ENCODE results near the gene GFAP.
"Not testable (repeated sequence)": the region's sequence is repeated elsewhere in the genome, so short reads cannot be mapped to it uniquely, and the experiment has no call there.

The GFAP gene

GRCh38 chr17:44915321-44915726 lies at the start of gene GFAP:
TSS of gene GFAP (minus strand) at chr17:44915500. CDS start at chr17:44915486, 14 bp downstream.
- no peak for DNase-seq (ENCODE audit: low read depth in 2 of 2)

GRCh38 chr17:44961921-44962350 lies 46.6 kb upstream of the GFAP start:
- DNase-seq (ENCODE audit: low read depth in 2 of 2): no peak

- no peak for DNase-seq (ENCODE audit: low read depth in 2 of 2)
These were observed 45.4 kb upstream of the GFAP start for GRCh38 chr17:44960691-44961090.

DNA sequence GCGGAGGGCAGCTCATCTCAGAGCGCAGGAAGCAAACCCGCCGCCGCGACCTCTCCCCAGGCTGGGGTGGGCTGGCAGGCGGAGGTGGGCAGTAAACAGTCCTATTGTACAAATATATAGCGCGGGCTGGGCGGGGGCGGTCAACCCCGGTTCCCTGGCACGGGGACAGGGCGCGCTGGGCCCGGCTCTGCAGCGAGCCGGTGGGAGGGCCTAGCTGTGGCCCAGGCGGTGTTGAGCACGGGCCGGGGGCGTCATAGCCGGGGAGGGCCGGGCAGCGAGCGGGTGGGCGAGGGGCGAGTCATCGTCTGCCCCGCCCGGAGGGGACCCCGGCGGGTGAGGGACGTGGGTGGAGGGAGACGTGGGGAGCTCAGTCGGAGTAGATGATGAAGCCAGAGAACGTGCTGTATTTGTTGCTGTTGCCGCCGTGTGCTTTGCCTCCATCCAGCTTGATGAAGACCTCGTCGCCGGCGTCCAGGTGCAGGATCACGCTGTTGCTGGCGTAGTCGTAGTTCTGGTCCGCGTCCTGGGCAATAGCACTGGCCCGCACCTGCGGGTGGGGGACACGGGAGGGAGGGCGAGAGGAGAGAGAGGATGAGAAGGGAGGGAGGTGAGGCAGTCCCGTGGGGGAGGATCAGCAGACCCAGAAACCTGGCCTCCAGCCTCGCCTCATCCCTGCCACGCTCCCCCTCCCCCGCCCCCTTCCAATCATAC lies 44.7 kb upstream of the GFAP start:
- DNase-seq (ENCODE audit: low read depth in 2 of 2): no peak

DNA sequence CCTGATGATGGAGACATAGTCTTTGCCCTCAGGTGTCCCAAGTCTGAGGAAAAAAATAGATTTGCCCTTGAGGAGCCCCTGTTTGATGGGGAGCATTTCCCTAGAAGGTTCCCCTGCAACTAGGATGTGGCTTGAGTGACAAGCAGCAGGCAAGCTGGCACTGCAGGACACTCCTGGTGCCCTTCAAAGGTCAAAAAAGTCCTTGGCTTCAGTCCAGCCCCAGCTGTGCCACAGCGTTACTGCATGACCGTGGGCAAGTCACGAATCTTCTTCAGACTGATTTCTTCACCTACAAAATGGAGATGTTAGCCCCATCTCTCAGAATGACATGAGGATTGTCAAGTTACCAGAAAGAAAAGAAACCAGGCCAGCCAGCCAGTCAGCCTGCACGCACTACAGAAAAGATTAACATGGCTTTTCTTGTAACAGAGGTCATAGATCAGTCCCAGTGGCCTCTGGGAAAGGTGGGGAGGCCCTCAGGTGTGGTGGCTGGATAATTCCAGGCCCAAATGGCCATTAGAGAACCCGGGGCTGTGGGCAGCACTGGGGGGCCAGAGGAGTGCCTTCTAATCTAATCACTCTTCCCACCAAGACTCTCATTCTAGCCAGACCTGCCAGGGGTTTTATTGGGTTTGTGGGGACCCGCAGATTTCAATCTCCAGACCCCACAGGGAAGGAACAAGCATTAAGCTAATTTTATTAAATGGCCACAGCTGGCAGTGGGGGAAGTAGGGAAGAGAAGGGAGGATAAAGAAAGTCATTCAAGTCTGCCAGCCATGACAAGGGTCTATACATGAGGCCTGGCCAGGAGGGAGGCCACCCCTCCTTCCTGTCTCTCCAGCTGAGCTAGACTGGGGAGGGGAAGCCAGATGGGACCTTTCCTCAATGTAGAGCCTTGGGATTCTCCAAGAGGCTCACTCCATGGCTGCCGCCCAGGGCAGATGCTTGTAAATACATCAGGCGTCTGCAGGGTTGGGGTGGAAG lies 42.0 kb upstream of the GFAP start:
- DNase-seq (ENCODE audit: low read depth in 2 of 2): no peak

- no peak for DNase-seq (ENCODE audit: low read depth in 2 of 2)
These were observed 40.5 kb upstream of the GFAP start for GRCh38 chr17:44955674-44956425.

DNA sequence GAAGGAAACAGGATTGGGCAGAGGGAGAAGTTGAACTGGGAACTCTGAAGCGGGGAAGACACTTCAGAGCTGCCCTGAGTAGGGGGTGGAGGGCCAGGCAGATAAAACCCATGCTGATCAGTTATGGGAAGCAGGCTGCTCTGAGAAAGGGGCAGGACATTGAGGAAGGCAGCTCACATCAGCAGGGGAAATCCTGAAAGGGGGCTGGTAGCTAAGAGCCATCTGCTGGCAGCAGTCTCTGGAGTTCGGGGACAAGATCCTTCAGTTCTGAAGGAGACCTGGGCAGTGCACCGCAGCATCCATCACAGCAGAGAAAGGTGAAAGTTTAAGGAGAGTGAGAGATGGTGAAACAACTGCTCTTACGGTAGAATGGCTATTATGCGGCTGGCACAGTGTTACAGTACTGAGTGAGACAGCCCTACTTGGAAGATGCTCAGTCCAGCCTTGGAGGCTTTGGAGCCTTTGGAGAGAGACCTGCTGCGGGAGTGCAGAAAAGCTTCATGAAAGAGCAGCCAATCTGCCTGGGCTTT lies 37.7 kb upstream of the GFAP start:
- no peak for DNase-seq (ENCODE audit: low read depth in 2 of 2)

GRCh38 chr17:44948315-44948795 lies 33.1 kb upstream of the GFAP start:
- DNase-seq (ENCODE audit: low read depth in 2 of 2): no peak

DNA sequence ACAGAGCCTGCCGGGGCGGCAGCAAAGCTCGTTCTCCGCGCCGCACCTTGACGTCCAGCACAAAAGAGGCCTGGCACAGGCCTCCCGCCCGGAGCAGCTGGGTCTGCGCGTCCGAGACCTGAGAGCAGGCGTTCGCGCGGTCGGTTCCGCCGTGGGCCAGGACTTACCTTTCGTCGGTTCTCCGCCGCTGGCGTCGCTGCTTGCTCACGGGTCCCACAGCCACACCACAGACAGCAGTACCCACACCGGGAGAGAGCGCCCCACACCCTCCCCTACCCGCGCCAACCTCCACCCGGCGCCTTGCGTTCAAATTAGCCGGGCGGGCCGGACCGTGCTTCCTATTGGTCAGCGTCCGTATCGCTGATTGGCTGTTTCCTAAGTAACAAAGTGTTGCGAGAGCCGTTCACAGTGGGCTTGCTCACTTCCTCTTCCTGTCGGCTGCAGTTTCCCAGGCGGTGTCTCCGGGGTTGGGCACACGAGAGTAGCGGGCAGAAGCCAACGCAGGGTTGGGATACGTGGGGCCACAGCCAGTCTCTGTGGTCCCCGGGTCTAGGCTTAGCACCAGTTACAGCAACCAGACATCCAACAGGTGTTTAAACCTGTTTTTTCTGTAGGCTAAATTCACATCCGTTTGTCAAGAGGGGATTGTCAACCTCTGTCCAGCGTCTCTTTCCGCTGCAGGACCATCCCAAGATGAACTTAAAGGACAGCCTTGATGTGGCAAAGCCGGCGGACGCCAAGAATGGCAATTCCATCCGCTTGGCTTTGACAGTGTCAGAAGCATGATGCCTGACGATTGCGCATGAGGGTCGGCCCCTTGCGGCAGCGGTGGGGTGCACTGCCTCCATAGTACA lies 32.4 kb upstream of the GFAP start, which contains the start of gene KIF18B:
Gene KIF18B, minus strand, starts transcription at position 313 of the 854 bp plus-strand sequence. CDS start 11,429 bp downstream, outside the sequence.
- DNase-seq (ENCODE audit: low read depth in 2 of 2): peak; percentile 67 to 70

DNA sequence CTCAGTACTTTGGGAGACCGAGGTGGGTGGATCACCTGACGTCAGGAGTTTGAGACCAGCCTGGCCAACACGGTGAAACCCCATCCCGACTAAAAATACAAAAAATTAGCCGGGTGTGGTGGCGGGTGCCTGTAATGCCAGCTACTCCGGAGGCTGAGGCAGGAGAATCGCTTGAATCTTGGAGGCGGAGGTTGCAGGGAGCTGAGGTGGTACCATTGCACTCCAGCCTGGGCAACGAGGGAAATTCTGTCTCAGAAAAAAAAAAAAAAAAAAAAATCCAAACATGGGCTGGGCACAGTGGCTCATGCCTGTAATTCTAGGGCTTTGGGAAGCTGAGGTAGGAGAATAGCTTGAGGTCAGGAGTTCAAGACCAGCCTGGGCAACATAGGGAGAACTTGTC lies 30.4 kb upstream of the GFAP start:
- not testable (repeated sequence) for DNase-seq (ENCODE audit: low read depth in 2 of 2)

DNA sequence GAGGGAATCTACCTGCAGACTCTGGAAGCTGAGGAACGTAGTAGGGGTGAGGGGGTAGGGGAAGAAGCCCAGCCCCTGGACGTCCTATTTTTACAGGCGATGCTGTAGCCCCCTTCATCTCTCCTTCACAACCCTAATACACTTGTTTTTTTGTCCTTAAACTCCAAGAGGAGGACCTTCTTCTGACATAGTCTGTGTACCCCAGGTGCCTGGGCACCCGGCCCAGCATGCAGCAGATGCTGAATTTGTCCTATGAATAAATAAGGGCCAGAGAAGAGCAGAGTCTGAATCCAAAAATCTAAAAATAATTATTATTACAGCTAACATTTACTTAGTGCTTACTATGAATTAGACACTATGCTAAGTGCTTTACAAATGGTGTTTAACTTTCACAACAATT lies 27.2 kb upstream of the GFAP start:
- no peak for DNase-seq (ENCODE audit: low read depth in 2 of 2)

GRCh38 chr17:44941712-44942331 lies 26.5 kb upstream of the GFAP start:
- no peak for DNase-seq (ENCODE audit: low read depth in 2 of 2)

- no peak for DNase-seq (ENCODE audit: low read depth in 2 of 2)
These were observed 25.5 kb upstream of the GFAP start for GRCh38 chr17:44940768-44941167.

- no peak for DNase-seq (ENCODE audit: low read depth in 2 of 2)
These were observed 25.0 kb upstream of the GFAP start for GRCh38 chr17:44940317-44940716.

DNA sequence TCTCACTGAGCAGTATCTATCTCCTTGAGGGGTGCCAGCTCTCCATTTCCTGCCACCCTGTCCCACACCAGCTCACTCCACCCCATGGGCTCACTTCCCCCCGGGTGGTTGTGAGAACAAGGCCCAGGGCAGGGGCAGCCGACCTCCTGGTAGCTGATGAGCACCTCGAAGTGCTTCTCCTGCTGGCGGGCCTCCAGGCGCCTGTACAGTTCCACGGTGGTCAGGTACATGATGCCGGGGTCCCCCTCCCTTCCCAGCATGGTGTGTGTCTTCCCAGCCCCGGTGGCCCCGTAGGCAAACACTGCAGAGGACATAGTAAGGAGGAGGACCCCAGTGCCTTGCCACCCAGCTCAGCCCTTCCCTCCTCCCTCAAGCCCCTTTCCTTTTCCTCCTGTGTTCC lies 19.8 kb upstream of the GFAP start:
- no peak for DNase-seq (ENCODE audit: low read depth in 2 of 2)

DNA sequence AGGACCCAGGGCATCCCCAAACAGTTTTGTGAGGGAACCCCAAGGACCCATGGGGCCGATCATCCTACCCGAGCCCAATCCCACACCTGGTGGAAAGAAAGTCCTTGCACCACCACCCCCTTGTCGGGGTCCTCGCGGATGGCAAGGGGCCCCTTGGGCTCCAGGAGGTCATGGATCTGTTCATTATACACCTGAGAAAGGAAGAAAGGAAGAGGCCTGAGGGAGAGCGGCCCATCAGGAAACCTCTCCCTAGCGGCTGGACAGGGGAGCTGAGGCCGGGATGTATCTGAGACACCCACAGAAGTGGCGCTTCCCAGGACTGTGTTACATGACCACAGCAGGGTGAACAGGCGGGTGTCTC lies 19.4 kb upstream of the GFAP start:
- DNase-seq (ENCODE audit: low read depth in 2 of 2): no peak

GRCh38 chr17:44933824-44934744 lies 18.8 kb upstream of the GFAP start:
- no peak for DNase-seq (ENCODE audit: low read depth in 2 of 2)

GRCh38 chr17:44932787-44933097 lies 17.4 kb upstream of the GFAP start:
- no peak for DNase-seq (ENCODE audit: low read depth in 2 of 2)

- no peak for DNase-seq (ENCODE audit: low read depth in 2 of 2)
These were observed 16.9 kb upstream of the GFAP start for GRCh38 chr17:44932096-44932786.
